Upper lobe of left lung (tissue), 4 donors: ENCODE data around the gene MAGI2.

ENCODE experiments used
- CTCF ChIP-seq, 6 experiments: fragments of 450-650 bp in 4 of 6; fragments of 200-600 bp in 2 of 6; sonication (generic) in 2 of 6; IDR thresholded peaks; one replicate each; pipeline ENCODE4 v1.5.1; 2016 to 2019; ENCODE audit warnings: antibody characterized with exemption in 6 of 6
- POLR2AphosphoS5 ChIP-seq, 2 donors: sonication (generic); formaldehyde crosslinking; IDR thresholded peaks; one replicate each; pipeline ENCODE4 v1.5.1; 2017; ENCODE audit warnings: antibody characterized with exemption in 2 of 2

- TF ChIP-seq CTCF (IDR thresholded peaks at IDR 0.05): no peak
- TF ChIP-seq POLR2AphosphoS5 (IDR thresholded peaks at IDR 0.05): no peak
Observed at GRCh38 chr7:79241288-79242060, 212.0 kb downstream of the MAGI2 start.
